Panc1 (cell line): ENCODE data around the gene MED28. TPM values are rescaled to one million over a fixed set of nuclear protein-coding genes. Genes with fewer than 3 reads are reported as not detected.

ENCODE experiments used
- ATAC-seq: fragments of 200-7000 bp; cut with Tn5 transposase; 2 replicates; pipeline ENCODE4 v1.9.1; 2020; ENCODE audit warnings: mild to moderate bottlenecking, moderate library complexity
- BruUV-seq: library from RNA; stranded (reverse); fragments of 400-500 nt; replicated peaks from 2 replicates; lab custom pipeline; 2021; lab: Mats Ljungman, UMichigan
- CTCF ChIA-PET: fragments of 300-600 bp; sonication (Branson Sonifier 250); formaldehyde crosslinking; loops from one replicate; lab custom pipeline; 2022; ENCODE audit warnings: antibody characterized with exemption; lab: Charles Lee
- POLR2A ChIA-PET: fragments of 300-600 bp; sonication (Branson Sonifier 250); formaldehyde crosslinking; loops from one replicate; lab custom pipeline; 2022; ENCODE audit warnings: antibody characterized with exemption; lab: Charles Lee
- DNase-seq: peaks from one replicate; pipeline ENCODE4 v3.0.0-alpha.2; 2010; ENCODE audit warnings: low read depth, low spot score
- H3K27ac ChIP-seq: 2 replicates; pipeline ENCODE4 v1.5.1; 2011; ENCODE audit warnings: mild to moderate bottlenecking, low read length, inconsistent platforms
- H3K27me3 ChIP-seq: fragments of 200-500 bp; sonication (Bioruptor generic); 2 replicates; pipeline ENCODE4 v1.6.0; 2014; ENCODE audit warnings: low read length, inconsistent platforms; ENCODE audit not compliant: control insufficient read depth, insufficient read depth
- H3K36me3 ChIP-seq: fragments of 200-500 bp; sonication (Bioruptor generic); 2 replicates; pipeline ENCODE4 v1.5.1; 2014; ENCODE audit warnings: inconsistent platforms, mild to moderate bottlenecking, low read length, moderate library complexity; ENCODE audit not compliant: control insufficient read depth, insufficient read depth
- H3K4me1 ChIP-seq: 2 replicates; pipeline ENCODE4 v1.5.1; 2011; ENCODE audit warnings: inconsistent platforms, mild to moderate bottlenecking, low read length, moderate library complexity; ENCODE audit not compliant: control insufficient read depth, insufficient read depth
- H3K4me3 ChIP-seq, 2 experiments: 2 replicates each; pipeline ENCODE4 v1.5.1; 2011 to 2012; ENCODE audit warnings: low read depth in 2 of 2, low read length in 2 of 2, mild to moderate bottlenecking in 2 of 2, inconsistent platforms in 1 of 2, moderate library complexity in 1 of 2
- H3K9me3 ChIP-seq: fragments of 200-500 bp; sonication (Bioruptor generic); 2 replicates; pipeline ENCODE4 v1.5.1; 2014; ENCODE audit warnings: low read depth, mild to moderate bottlenecking, inconsistent platforms, low read length, moderate library complexity; ENCODE audit not compliant: control insufficient read depth, insufficient read depth
- CTCF ChIP-seq: fragments of 450-650 bp; IDR thresholded peaks from 2 replicates; pipeline ENCODE4 v1.5.1; 2017; ENCODE audit warnings: mild to moderate bottlenecking
- POLR2AphosphoS5 ChIP-seq: IDR thresholded peaks from 2 replicates; pipeline ENCODE4 v1.6.1; 2012; ENCODE audit warnings: mild to moderate bottlenecking, low read depth, low read length, moderate library complexity
- SIN3A ChIP-seq: IDR thresholded peaks from 2 replicates; pipeline ENCODE4 v1.6.1; 2012; ENCODE audit warnings: low read depth, mild to moderate bottlenecking, low read length, moderate library complexity, borderline replicate concordance; ENCODE audit not compliant: insufficient read depth
- TCF7L2 ChIP-seq: IDR thresholded peaks from 2 replicates; pipeline ENCODE4 v1.6.1; 2011; ENCODE audit warnings: mild to moderate bottlenecking, low read depth, low read length, inconsistent platforms
- in situ Hi-C: cut with HindIII; loops from 2 replicates; pipeline ENCODE4 v1.10.0; 2016; ENCODE audit warnings: low sequenced_read_pairs, low pct_unique_long_range_greater_than_20kb
- intact Hi-C: fragments of 100-400 bp; cut with micrococcal nuclease; formaldehyde crosslinking; loops from one replicate; pipeline ENCODE4 v1.10.0; 2022; ENCODE audit not compliant: unreplicated experiment
- total RNA-seq: library from RNA; stranded (reverse); gene quantifications from one replicate; pipeline ENCODE4 v1.2.1, GENCODE V29; 2021; ENCODE audit not compliant: unreplicated experiment
- TF ChIP-seq, protein P1 (sequence below), 2 experiments: IDR thresholded peaks; 2 replicates each; pipeline ENCODE4 v1.6.1; 2011 to 2012; ENCODE audit warnings: low read depth in 2 of 2, control low read depth in 1 of 2, low read length in 1 of 2, mild to moderate bottlenecking in 1 of 2, moderate library complexity in 1 of 2; ENCODE audit not compliant: insufficient read depth in 1 of 2

MED28 gene
- total RNA-seq, 1 experiment from 2014 or later = 32.1 TPM

DNA sequence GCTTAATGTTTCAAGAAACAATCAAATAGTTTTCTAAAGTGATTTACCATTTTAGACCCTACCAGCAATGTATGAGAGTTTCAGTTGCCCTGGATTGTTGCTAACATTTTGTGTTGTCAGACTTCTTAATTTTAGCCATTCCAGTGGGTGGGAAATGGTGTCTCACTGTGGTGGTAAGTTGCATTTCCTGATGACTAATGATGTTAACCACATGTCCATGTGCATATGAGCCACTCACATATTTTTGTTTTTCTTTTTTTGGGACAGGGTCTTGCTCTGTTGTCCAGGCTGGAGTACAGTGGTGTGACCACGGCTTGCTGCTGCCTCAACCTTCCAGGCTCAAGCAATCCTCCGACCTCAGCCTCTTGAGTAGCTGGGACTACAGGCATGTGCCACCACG is 48.3 kb downstream of the MED28 start:
- H3K9me3 ChIP-seq = no peaks in the 10 kb centered on the region
- TF ChIP-seq, protein P1, sequence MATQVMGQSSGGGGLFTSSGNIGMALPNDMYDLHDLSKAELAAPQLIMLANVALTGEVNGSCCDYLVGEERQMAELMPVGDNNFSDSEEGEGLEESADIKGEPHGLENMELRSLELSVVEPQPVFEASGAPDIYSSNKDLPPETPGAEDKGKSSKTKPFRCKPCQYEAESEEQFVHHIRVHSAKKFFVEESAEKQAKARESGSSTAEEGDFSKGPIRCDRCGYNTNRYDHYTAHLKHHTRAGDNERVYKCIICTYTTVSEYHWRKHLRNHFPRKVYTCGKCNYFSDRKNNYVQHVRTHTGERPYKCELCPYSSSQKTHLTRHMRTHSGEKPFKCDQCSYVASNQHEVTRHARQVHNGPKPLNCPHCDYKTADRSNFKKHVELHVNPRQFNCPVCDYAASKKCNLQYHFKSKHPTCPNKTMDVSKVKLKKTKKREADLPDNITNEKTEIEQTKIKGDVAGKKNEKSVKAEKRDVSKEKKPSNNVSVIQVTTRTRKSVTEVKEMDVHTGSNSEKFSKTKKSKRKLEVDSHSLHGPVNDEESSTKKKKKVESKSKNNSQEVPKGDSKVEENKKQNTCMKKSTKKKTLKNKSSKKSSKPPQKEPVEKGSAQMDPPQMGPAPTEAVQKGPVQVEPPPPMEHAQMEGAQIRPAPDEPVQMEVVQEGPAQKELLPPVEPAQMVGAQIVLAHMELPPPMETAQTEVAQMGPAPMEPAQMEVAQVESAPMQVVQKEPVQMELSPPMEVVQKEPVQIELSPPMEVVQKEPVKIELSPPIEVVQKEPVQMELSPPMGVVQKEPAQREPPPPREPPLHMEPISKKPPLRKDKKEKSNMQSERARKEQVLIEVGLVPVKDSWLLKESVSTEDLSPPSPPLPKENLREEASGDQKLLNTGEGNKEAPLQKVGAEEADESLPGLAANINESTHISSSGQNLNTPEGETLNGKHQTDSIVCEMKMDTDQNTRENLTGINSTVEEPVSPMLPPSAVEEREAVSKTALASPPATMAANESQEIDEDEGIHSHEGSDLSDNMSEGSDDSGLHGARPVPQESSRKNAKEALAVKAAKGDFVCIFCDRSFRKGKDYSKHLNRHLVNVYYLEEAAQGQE (IDR thresholded peaks at IDR 0.05; ENCODE audit: insufficient read depth in 1 of 2, low read depth in 2 of 2, low read length in 1 of 2) = no peak
- TF ChIP-seq TCF7L2 (no peak), POLR2AphosphoS5 (no peak), SIN3A (no peak), CTCF (no peak)
- H3K36me3 ChIP-seq = no peaks in the 10 kb centered on the region
- CTCF ChIA-PET = no interaction called here
- no peak overlapping the region for H3K27ac ChIP-seq
- in situ Hi-C loops = no loop called here
- no peak overlapping the region for H3K4me3 ChIP-seq
- no peaks in the 10 kb centered on the region for H3K4me1 ChIP-seq
- POLR2A ChIA-PET = no interaction called here
- ATAC-seq = no peak
- intact Hi-C loops = no loop called here
- no peak for DNase-seq
- H3K27me3 ChIP-seq = no peaks in the 10 kb centered on the region
- BruUV-seq = no TSS peak

DNA sequence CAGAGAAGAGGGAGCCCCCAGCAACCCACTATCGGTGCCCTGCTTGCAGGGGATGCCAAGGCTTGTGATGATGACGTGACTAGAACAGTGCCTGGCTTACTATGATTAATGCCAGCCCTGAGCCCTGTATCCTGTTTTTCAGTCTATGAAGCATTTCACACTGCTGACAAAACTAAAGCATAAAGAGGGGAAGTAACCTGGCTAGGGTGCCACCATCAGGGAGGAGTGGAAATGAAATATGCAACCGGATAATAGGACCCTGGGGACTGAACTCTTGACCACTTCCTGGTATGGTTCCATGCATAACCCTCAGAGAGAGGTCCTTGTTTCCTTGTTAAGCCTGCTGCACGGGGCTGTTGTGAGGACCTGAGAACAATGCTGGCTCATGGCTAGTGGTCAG is 50.3 kb downstream of the MED28 start:
- Histone ChIP-seq H3K36me3 (no peaks in the 10 kb centered on the region), H3K27ac (no peak overlapping the region), H3K9me3 (no peaks in the 10 kb centered on the region), H3K4me3 (no peak overlapping the region), H3K27me3 (no peaks in the 10 kb centered on the region), H3K4me1 (no peaks in the 10 kb centered on the region)
- TF ChIP-seq SIN3A (no peak), POLR2AphosphoS5 (no peak)
- TF ChIP-seq, protein P1 (IDR thresholded peaks at IDR 0.05; ENCODE audit: insufficient read depth in 1 of 2, low read depth in 2 of 2, low read length in 1 of 2) = no peak
- ATAC-seq (no peak), DNase-seq (no peak)
- in situ Hi-C loops = no loop called here
- ChIA-PET POLR2A (no interaction called here), CTCF (no interaction called here)
- BruUV-seq = no TSS peak
- intact Hi-C loops = no loop called here
